Lower leg skin (tissue), 4 donors: ENCODE results near the gene NUP37. TPM values are rescaled to one million over a fixed set of nuclear protein-coding genes. Genes with fewer than 3 reads are reported as not detected.
"Not testable (repeated sequence)": the region's sequence is repeated elsewhere in the genome, so short reads cannot be mapped to it uniquely, and the experiment has no call there.

Experiments used
- DNase-seq, 2 donors: peaks; one replicate each; pipeline ENCODE4 v3.0.0-alpha.2; 2019; ENCODE audit warnings: low spot score in 2 of 2
- H3K4me3 ChIP-seq: fragments of 200-600 bp; sonication (generic); 2 replicates; pipeline ENCODE4 v1.5.1; 2017; ENCODE audit warnings: mild to moderate bottlenecking, low read depth; ENCODE audit not compliant: poor library complexity, severe bottlenecking
- POLR2A ChIP-seq, 2 donors: fragments of 450-650 bp; IDR thresholded peaks; one replicate each; pipeline ENCODE4 v1.6.1; 2016 to 2017; ENCODE audit warnings: antibody characterized with exemption in 2 of 2, mild to moderate bottlenecking in 1 of 2, moderate library complexity in 1 of 2
- WGBS, 2 donors: methylation state at CpG; one replicate each; pipeline ENCODE4 v1.1.5; 2018; 5-methylcytosine and 5-hydroxymethylcytosine counted together
- intact Hi-C: fragments of 100-400 bp; cut with DNase I; formaldehyde crosslinking; loops from one replicate; pipeline ENCODE4 v1.15.0; 2023; ENCODE audit warnings: low total_unique reads
- total RNA-seq, 4 donors: library from RNA; depleted of rRNA; stranded (reverse); fragments of >200 nt; gene quantifications; one replicate each; pipeline ENCODE4 v1.1.0, GENCODE V29; 2016
- TF ChIP-seq, protein P1 (sequence below), 3 donors: fragments of 450-650 bp; IDR thresholded peaks; one replicate each; pipeline ENCODE4 v1.5.1; 2016; ENCODE audit warnings: antibody characterized with exemption in 3 of 3, mild to moderate bottlenecking in 3 of 3, moderate library complexity in 2 of 3

The NUP37 gene
- total RNA-seq, 4 donors from 2014 or later, result 12.9 to 28.9 (median 15.7) TPM

DNA sequence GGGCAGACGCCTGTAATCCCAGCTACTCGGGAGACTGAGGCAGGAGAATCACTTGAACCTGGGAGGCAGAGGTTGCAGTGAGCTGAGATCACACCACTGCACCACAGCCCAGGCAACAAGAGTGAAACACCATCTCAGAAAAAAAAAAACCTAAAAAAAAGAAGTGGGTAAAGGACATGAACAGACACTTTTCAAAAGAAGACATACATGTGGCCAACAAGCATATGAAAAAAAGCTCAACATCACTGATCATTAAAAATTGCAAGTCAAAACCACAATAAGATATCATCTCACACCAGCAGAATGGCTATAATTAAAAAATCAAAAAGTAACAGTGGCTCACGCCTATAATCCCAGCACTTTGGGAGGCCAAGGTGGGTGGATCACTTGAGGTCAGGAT lies 10.8 kb upstream of the NUP37 start:
- 85 to 96% methylated on average over 3 of the region's 3 CpGs for WGBS, 2 donors

DNA sequence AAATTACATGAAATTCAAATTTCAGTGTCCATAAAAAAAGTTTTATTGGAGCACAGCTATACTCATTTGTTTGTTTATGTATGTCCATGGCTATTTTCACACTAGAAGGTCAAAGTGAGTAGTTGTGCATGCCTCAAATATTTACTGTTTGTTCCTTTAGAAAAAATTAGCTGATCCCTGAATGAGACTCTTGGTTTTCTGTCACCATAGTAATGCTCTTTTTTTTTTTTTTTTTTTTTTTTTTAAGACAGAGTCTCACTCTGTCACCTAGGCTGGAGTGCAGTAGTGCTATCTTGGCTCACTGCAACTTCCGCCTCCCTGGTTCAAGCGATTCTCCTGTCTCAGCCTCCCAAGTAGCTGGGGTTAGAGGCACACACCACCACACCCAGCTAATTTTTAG lies 1.4 kb upstream of the NUP37 start:
- H3K4me3 ChIP-seq, intact Hi-C loops, DNase-seq: not testable (repeated sequence)
- 93 to 100% methylated on average over 2 of the region's 2 CpGs for WGBS, 2 donors

More for the DNA sequence above, 10.8 kb upstream of the NUP37 start:
- H3K4me3 ChIP-seq, intact Hi-C loops, DNase-seq: not testable (repeated sequence)

DNA sequence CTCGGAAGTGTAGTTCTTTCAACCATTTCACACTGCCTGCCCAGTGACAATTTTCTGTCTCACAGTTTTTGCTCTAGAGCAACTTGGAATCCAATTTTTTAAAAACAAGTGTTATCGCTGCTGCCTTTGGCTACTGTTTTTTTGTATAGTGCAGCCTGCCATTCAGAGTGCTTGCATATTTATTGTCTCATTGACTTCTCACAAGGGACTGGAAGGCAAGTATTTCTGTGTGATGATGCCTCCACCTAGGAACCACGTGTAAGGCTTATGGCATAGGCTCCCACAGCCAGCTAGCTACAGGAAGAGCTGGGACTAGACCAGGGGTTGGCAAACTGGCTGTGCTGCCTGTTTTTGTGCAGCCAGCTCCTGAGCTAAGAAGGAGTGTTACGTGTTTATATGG lies 972 bp upstream of the NUP37 start:
- H3K4me3 ChIP-seq, result no peak overlapping the region

DNA sequence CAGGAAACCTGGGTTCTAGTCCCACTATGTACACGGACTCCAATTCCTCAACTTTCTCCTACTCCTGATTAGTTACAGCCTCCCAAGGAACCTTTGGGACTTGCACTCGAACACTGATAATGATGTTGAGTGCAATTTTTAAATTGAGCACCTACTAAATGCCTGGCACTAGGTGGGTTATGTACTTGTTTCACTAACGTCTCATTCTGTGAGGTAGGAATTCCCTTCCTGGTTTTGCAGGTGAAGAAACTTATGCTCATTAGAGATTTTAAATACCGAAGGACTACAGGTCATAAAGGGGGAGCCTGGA lies 605 bp upstream of the NUP37 start:
- intact Hi-C loops, result no loop called here
- DNase-seq, result no peak
- H3K4me3 ChIP-seq, result peak overlapping the region; percentile 65
- TF ChIP-seq, protein P1, sequence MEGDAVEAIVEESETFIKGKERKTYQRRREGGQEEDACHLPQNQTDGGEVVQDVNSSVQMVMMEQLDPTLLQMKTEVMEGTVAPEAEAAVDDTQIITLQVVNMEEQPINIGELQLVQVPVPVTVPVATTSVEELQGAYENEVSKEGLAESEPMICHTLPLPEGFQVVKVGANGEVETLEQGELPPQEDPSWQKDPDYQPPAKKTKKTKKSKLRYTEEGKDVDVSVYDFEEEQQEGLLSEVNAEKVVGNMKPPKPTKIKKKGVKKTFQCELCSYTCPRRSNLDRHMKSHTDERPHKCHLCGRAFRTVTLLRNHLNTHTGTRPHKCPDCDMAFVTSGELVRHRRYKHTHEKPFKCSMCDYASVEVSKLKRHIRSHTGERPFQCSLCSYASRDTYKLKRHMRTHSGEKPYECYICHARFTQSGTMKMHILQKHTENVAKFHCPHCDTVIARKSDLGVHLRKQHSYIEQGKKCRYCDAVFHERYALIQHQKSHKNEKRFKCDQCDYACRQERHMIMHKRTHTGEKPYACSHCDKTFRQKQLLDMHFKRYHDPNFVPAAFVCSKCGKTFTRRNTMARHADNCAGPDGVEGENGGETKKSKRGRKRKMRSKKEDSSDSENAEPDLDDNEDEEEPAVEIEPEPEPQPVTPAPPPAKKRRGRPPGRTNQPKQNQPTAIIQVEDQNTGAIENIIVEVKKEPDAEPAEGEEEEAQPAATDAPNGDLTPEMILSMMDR (IDR thresholded peaks at IDR 0.05), result no peak
- no peak for TF ChIP-seq POLR2A (IDR thresholded peaks at IDR 0.05)
- 4 to 5% methylated on average over 4 of the region's 4 CpGs for WGBS, 2 donors

More for the DNA sequence above, 972 bp upstream of the NUP37 start:
- no peak for DNase-seq
- intact Hi-C loops, result no loop called here
- TF ChIP-seq, protein P1 (IDR thresholded peaks at IDR 0.05), result no peak
- TF ChIP-seq POLR2A (IDR thresholded peaks at IDR 0.05), result no peak
- 15 to 25% methylated on average over 4 of the region's 4 CpGs for WGBS, 2 donors

DNA sequence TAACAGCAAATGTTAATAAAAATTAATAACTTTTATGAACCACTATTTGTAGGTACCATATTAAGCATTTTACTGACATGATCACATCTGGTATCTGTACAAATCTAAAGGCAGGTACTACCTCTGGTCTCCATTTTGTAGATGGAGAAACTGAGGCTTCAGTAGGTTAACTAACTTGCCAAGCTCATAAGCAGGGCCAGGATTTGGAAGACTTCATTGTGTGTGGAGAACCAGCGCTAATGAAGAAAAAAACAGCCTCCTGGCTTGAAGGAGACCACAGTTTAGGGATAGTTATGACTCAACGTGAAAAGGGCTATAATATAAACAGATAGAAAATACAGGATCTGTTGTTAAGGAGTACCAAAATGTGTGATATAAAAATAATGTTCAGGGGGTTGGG lies 1.0 kb downstream of the NUP37 start:
- no peak for DNase-seq
- intact Hi-C loops, result no loop called here
- 63 to 88% methylated on average over 2 of the region's 2 CpGs for WGBS, 2 donors
- H3K4me3 ChIP-seq, result no peak overlapping the region
- no peak for TF ChIP-seq POLR2A (IDR thresholded peaks at IDR 0.05)

DNA sequence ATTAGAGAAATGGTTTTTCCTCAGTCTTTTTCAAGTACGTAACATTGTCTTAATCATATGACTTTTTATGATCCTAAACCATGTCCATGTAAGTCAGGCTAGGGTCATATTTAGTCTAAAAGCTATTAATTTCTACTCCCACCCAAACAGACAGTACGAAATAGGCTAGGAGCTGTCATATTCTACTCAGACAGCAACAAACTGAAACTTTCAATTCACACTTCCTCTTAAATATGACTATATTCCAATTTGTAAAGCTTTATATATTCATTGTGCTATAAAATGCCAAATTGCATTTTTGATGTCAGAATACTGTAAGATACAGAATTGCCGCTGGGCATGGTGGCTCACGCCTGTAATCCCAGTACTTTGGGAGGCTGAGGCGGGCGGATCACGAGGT lies 3.5 kb downstream of the NUP37 start:
- 94 to 98% methylated on average over 7 of the region's 7 CpGs for WGBS, 2 donors
- intact Hi-C loops, result no loop called here
- TF ChIP-seq POLR2A (IDR thresholded peaks at IDR 0.05), result no peak
- TF ChIP-seq, protein P1 (IDR thresholded peaks at IDR 0.05), result no peak

DNA sequence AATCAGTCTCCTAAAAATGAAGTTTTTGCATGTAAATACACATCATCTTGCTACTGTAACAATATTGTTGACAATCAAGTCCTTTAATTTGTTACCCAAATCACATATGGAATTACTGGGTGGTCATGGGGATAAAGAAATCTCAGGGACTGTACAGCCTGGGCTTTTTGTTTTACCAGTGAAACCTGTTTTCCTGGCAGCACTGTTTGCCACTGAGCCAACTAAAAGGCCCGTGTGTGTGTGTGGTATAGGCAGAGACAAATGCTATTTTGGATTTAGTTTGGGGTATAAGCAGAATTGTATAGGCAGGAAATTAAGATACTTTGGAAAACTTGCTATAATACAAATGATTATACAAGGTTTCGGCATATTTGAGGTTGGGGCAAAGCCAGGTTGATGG lies 5.7 kb downstream of the NUP37 start:
- 62 to 71% methylated on average over 2 of the region's 2 CpGs for WGBS, 2 donors
- no peak for DNase-seq
- TF ChIP-seq POLR2A (IDR thresholded peaks at IDR 0.05), result no peak
- TF ChIP-seq, protein P1 (IDR thresholded peaks at IDR 0.05), result no peak
- H3K4me3 ChIP-seq, result no peak overlapping the region
- intact Hi-C loops, result no loop called here

More for the DNA sequence above, 3.5 kb downstream of the NUP37 start:
- no peak for DNase-seq
- no peak overlapping the region for H3K4me3 ChIP-seq
